HepG2 (cell line): ENCODE measurements around the gene STIM1. TPM values are rescaled to one million over a fixed set of nuclear protein-coding genes. Genes with fewer than 3 reads are reported as not detected.

Source experiments
- NFIC ChIP-seq: IDR thresholded peaks from 2 replicates; pipeline ENCODE4 v1.6.1; 2012; ENCODE audit warnings: mild to moderate bottlenecking, low read length, inconsistent platforms
- ZBTB38 ChIP-seq: sonication (generic); formaldehyde crosslinking; IDR thresholded peaks from 2 replicates; pipeline ENCODE4 v1.5.1; 2020; ENCODE audit warnings: mild to moderate bottlenecking, missing genetic modification reagents
- ZNF205 ChIP-seq: IDR thresholded peaks from 2 replicates; pipeline ENCODE4 v1.6.1; 2018; ENCODE audit warnings: missing biosample characterization, missing genetic modification reagents
- ZNF232 ChIP-seq: sonication (generic); formaldehyde crosslinking; IDR thresholded peaks from 2 replicates; pipeline ENCODE4 v1.4.0; 2020; ENCODE audit warnings: missing genetic modification reagents, borderline replicate concordance
- ZNF235 ChIP-seq: sonication (generic); formaldehyde crosslinking; IDR thresholded peaks from 2 replicates; pipeline ENCODE4 v1.8.1; 2023; ENCODE audit warnings: mild to moderate bottlenecking, missing genetic modification reagents, borderline replicate concordance
- ZNF75D ChIP-seq: sonication (generic); formaldehyde crosslinking; IDR thresholded peaks from 2 replicates; pipeline ENCODE4 v1.8.1; 2023; ENCODE audit warnings: missing genetic modification reagents, mild to moderate bottlenecking, borderline replicate concordance
- polyA plus RNA-seq, 8 experiments: library from polyadenylated mRNA; depleted of rRNA in 3 of 8; stranded (reverse) in 7 of 8; unstranded in 1 of 8; fragments of >200 nt; fragmentation: Illumina TruSeq in 4 of 8; extraction: Trizol in 4 of 8; gene quantifications; 2 replicates each; pipeline versions ENCODE4 v1.2.1 to v1.2.3, GENCODE V29; 2011 to 2016; ENCODE audit warnings: low read depth in 4 of 8, missing spikeins in 1 of 8, mixed read lengths in 1 of 8; ENCODE audit not compliant: insufficient read depth in 1 of 8
- total RNA-seq, 5 experiments: library from RNA; depleted of rRNA; stranded (reverse); fragments of >200 nt; fragmentation: Illumina TruSeq; extraction: Trizol; gene quantifications; 2 replicates each; pipeline ENCODE4 v1.2.3, GENCODE V29; 2016; ENCODE audit warnings: low read depth in 1 of 5
- TF ChIP-seq, protein P1 (sequence below): sonication (generic); formaldehyde crosslinking; IDR thresholded peaks from 2 replicates; pipeline ENCODE4 v1.8.0; 2022; ENCODE audit warnings: low read depth, missing genetic modification reagents
- TF ChIP-seq, protein P2 (sequence below): IDR thresholded peaks from 2 replicates; pipeline ENCODE4 v1.6.1; 2016; ENCODE audit warnings: missing biosample characterization, missing genetic modification reagents, low read depth
- TF ChIP-seq, protein P3 (sequence below): sonication (generic); formaldehyde crosslinking; IDR thresholded peaks from 2 replicates; pipeline ENCODE4 v1.4.0; 2020; ENCODE audit warnings: missing genetic modification reagents

STIM1 gene
- total and polyA plus RNA-seq, 2 of the 13 experiments (the other 11 are each of a cell fraction or from before 2014, with no cell fraction given): 19.2 to 28.5 TPM

DNA sequence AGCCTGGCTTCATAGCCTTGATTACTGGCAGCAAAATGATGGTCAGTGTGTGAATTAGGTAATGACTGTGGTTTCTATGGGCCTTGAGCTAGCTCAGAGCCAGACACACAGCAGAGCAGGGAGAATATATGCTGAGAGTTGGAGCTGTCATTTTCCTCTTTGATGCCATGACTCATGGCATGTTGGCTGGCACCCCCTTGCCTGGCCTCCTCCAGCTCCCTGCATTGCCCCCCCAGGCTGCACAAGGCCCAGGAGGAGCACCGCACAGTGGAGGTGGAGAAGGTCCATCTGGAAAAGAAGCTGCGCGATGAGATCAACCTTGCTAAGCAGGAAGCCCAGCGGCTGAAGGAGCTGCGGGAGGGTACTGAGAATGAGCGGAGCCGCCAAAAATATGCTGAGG lies 218.8 kb downstream of the STIM1 start (continued):
- TF ChIP-seq, protein P1, sequence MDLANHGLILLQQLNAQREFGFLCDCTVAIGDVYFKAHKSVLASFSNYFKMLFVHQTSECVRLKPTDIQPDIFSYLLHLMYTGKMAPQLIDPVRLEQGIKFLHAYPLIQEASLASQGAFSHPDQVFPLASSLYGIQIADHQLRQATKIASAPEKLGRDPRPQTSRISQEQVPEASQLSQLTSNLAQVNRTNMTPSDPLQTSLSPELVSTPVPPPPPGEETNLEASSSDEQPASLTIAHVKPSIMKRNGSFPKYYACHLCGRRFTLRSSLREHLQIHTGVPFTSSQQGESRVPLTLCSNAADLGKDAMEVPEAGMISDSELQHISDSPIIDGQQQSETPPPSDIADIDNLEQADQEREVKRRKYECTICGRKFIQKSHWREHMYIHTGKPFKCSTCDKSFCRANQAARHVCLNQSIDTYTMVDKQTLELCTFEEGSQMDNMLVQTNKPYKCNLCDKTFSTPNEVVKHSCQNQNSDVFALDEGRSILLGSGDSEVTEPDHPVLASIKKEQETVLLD (CRISPR knock-in tag): no peak
- TF ChIP-seq ZNF205 (no peak), ZNF235 (CRISPR knock-in tag) (no peak), ZNF75D (CRISPR knock-in tag) (no peak), NFIC (no peak), ZBTB38 (no peak), ZNF232 (CRISPR knock-in tag) (no peak)
- TF ChIP-seq, protein P2, sequence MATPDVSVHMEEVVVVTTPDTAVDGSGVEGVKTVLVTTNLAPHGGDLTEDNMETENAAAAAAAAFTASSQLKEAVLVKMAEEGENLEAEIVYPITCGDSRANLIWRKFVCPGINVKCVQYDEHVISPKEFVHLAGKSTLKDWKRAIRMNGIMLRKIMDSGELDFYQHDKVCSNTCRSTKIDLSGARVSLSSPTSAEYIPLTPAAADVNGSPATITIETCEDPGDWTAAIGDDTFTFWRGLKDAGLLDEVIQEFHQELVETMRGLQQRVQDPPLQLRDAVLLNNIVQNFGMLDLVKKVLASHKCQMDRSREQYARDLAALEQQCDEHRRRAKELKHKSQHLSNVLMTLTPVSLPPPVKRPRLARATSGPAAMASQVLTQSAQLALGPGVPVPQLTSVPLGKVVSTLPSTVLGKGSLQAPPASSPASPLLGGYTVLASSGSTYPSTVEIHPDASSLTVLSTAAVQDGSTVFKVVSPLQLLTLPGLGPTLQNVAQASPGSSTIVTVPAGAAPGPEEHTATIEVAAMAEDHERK (CRISPR knock-in tag): no peak
- TF ChIP-seq, protein P3, sequence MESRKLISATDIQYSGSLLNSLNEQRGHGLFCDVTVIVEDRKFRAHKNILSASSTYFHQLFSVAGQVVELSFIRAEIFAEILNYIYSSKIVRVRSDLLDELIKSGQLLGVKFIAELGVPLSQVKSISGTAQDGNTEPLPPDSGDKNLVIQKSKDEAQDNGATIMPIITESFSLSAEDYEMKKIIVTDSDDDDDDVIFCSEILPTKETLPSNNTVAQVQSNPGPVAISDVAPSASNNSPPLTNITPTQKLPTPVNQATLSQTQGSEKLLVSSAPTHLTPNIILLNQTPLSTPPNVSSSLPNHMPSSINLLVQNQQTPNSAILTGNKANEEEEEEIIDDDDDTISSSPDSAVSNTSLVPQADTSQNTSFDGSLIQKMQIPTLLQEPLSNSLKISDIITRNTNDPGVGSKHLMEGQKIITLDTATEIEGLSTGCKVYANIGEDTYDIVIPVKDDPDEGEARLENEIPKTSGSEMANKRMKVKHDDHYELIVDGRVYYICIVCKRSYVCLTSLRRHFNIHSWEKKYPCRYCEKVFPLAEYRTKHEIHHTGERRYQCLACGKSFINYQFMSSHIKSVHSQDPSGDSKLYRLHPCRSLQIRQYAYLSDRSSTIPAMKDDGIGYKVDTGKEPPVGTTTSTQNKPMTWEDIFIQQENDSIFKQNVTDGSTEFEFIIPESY (CRISPR knock-in tag): no peak
